Neural cell (in vitro differentiated cells): Measurements from ENCODE around the gene HVCN1.

Experiments used
- CTCF ChIP-seq: fragments of 450-650 bp; IDR thresholded peaks from 2 replicates; pipeline ENCODE4 v1.5.1; 2014; ENCODE audit warnings: antibody characterized with exemption, mild to moderate bottlenecking, moderate library complexity; ENCODE audit not compliant: poor library complexity, severe bottlenecking
- EP300 ChIP-seq: fragments of 450-650 bp; conservative IDR thresholded peaks from 2 replicates; pipeline ENCODE4 v1.6.1; 2014; ENCODE audit warnings: antibody characterized with exemption, mild to moderate bottlenecking, moderate library complexity; ENCODE audit not compliant: poor library complexity, severe bottlenecking
- EZH2 ChIP-seq: fragments of 200-600, 300-800 bp; shearing (Covaris generic), sonication (generic); IDR thresholded peaks from 2 replicates; pipeline ENCODE4 v1.6.1; 2014; ENCODE audit warnings: antibody characterized with exemption, low read length, borderline replicate concordance, mild to moderate bottlenecking; ENCODE audit not compliant: insufficient read depth, poor library complexity, severe bottlenecking
- MXI1 ChIP-seq: fragments of 450-650 bp; conservative IDR thresholded peaks from 2 replicates; pipeline ENCODE4 v1.6.1; 2014; ENCODE audit warnings: antibody characterized with exemption, mild to moderate bottlenecking; ENCODE audit not compliant: poor library complexity, severe bottlenecking
- POLR2AphosphoS5 ChIP-seq: IDR thresholded peaks from 2 replicates; pipeline ENCODE4 v1.6.1; 2012
- RAD21 ChIP-seq: fragments of 450-650 bp; conservative IDR thresholded peaks from 2 replicates; pipeline ENCODE4 v1.6.1; 2014; ENCODE audit warnings: antibody characterized with exemption, mild to moderate bottlenecking, moderate library complexity
- REST ChIP-seq: IDR thresholded peaks from 2 replicates; pipeline ENCODE4 v1.6.1; 2012; ENCODE audit warnings: borderline replicate concordance
- SMC3 ChIP-seq: fragments of 450-650 bp; conservative IDR thresholded peaks from 2 replicates; pipeline ENCODE4 v1.6.1; 2014; ENCODE audit warnings: antibody characterized with exemption, mild to moderate bottlenecking, moderate library complexity; ENCODE audit not compliant: poor library complexity
- TAF1 ChIP-seq: IDR thresholded peaks from 2 replicates; pipeline ENCODE4 v1.6.1; 2012; ENCODE audit warnings: low read depth

- TF ChIP-seq CTCF: no peak
- TF ChIP-seq EZH2: no peak
- TF ChIP-seq REST: no peak
- TF ChIP-seq POLR2AphosphoS5: no peak
- TF ChIP-seq MXI1: no peak
- no peak for TF ChIP-seq EP300
- no peak for TF ChIP-seq TAF1
- TF ChIP-seq SMC3: no peak
- TF ChIP-seq RAD21: no peak
Observed at GRCh38 chr12:110690127-110690430, 1.2 kb upstream of the HVCN1 start.
